Stimulated activated CD4-positive, alpha-beta T cell treated with anti-CD3 and anti-CD28 coated beads, Interleukin-1b, Interleukin-23, amount 100 ng/mL, for 24 hours (primary cell): ENCODE results near the gene ELP5.

ENCODE experiments used
- DNase-seq, 4 experiments: peaks; one replicate each; pipeline ENCODE4 v3.0.0-alpha.2; 2020; ENCODE audit warnings: low read depth in 4 of 4, low spot score in 1 of 4

The ELP5 gene

DNA sequence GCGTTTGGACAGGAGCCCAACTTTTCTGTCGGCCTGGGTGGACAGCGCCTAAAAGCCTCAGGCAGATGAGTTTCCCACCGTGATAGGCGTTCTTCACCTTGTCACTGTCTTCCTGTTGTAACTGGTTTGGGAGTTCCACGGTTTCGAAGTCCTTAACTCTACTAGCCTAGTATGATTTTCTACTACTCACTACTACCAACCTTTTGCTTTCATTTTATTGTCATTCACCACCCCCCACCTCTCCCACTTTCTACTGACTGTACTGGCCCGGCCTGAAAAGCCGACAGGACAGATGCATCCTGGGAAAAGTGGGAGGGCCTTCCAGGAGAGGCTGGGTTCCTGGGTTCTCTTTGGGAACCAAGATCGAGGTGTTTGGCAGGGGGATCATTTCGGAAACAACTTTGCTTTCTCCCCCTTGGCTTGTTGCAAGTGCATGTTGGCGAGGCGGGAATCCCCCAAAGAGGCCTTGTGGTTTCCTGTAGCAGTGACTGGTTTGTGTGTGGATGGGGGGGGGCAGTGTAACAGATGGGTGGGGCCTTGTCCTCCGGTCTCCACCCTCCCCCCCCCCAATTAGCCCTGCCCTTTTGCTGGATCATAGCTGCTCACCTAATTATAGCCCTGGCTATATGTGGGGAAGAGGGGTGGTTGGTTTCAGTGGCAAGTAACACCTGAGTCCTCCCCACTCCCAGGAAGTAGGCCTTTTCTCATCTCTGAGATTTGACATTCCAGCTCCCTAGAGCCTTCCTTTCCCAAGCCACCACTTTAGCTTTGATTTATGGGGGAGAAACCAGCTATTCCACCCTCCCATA is 56.8 kb downstream of the ELP5 start:
- DNase-seq: peak in 3 of 4 experiments; percentile 53 to 79 (median 75)
